HG03342 (cell line): ENCODE measurements around the gene RNF150.

ENCODE experiments used
- ATAC-seq: cut with Tn5 transposase; IDR thresholded peaks from one replicate; pipeline ENCODE4 v1.9.1; 2021; ENCODE audit warnings: mild to moderate bottlenecking, moderate library complexity; ENCODE audit not compliant: unreplicated experiment

The RNF150 gene

DNA sequence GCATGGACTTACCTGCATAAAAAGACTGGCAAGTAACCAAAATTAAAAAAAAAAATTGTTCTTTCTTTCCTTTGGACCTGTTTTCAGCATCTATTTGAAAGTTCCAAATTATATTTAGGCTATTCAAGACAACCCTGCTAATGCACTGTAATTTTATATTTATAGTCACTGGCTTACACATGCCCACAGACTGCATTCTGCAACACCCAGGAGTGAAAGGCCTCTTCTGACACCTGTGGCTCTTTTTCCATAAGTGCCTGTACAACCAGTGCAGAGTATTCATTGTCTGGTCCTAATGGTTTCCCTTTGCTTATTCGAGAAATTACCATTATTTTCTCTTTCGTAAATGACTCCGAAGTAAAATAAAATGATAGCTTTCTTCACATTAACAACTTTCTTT is 143.3 kb downstream of the RNF150 start:
- ATAC-seq = no peak

DNA sequence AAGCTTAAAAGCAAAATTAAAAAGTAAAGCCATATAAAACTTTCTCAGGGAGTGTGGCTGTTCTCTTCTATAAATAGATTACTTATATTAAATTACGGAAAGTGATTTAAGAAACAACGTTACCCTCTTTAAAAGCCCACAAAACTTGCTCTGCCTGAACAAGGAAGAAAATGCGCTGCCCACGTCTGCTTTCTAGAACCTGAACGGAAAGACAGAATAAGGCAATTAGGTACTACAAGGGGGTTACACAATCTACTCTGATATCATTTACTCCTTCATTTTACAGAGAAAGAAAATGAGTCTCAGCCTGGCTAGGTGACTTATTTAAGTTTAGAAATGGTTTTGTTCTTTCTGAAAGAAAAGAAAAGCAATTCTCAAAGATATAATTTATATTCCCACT is 147.2 kb downstream of the RNF150 start:
- no peak for ATAC-seq

- no peak for ATAC-seq
Observed at GRCh38 chr4:140982613-140983340, 150.5 kb downstream of the RNF150 start.

DNA sequence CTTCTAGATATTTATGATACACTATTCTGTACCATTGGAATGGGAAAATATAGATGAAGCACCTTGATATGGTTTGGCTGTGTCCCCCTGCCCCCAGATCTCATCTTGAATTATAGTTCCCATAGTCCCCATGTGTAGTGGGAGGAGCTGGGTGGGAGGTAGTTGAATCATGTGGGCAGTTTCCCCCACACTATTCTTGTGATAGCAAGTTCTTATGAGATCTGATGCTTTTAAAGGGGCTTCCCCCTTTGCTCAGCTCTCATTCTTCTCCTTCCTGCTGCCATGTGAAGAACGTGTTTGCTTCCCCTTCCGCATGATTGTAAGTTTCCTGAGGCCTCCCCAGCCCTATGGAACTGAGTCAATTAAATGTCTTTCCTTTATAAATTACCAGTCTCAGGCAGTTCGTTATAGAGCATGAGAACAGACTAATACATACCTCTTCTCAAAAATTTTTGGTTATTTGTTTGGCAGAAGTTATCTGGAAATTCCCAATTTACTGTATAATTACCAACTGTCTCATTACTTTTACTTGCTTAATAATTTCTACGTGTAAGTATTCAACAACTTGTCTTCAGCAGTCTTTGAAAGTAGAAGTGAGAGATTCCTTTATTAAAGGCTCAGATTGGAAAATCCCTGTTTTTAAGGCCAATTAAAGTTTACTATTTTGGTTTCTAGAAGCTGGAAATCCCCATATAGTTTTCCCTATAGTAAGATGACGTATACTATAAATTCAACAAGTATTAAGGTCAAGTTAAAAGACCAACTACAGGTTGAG is 152.7 kb downstream of the RNF150 start:
- ATAC-seq = no peak

GRCh38 chr4:140976768-140977167 is 156.5 kb downstream of the RNF150 start:
- no peak for ATAC-seq

GRCh38 chr4:140971077-140971792 is 162.0 kb downstream of the RNF150 start:
- no peak for ATAC-seq

- no peak for ATAC-seq
Observed at GRCh38 chr4:140969296-140969695, 164.0 kb downstream of the RNF150 start.

DNA sequence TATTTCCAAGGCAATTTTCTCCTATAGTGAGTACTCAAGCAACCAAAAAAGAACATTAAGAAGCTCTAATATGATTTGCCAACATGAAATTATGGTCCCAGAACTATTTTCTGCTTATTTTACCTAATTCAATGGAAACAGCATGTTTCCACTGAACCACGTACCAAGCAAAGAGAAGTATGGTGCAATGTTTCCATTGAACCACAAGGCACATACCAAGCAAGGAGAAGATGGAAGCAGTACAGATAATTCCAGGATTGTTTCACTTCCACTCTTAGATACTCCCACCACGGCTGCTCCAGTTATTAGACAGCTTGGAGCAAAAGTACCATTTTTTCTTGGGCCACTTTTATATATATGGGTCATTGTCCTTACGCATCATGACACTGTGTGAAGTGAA is 164.9 kb downstream of the RNF150 start:
- no peak for ATAC-seq

- no peak for ATAC-seq
Observed at GRCh38 chr4:140963883-140964282, 169.4 kb downstream of the RNF150 start.

DNA sequence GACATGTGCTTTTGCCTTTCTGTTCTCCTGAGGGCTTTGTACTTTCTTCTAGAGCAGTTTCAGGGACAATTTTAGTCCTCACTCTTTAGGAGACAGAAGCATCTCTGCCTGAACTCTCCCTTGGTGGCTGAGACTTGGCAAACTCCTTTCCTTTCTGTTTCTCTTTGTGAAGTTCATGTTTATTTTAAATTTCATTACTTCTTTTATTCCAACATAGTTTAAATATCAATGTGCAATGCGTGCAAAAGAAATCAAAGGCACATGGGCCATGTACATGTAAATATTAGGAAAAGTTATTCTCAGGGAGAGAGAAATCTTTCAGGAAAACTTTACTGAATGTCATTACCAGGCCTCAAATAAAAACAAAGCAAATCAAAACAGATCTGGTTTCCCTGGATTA is 177.6 kb downstream of the RNF150 start:
- ATAC-seq = no peak

- no peak for ATAC-seq
Observed at GRCh38 chr4:140952717-140953116, 180.6 kb downstream of the RNF150 start.

DNA sequence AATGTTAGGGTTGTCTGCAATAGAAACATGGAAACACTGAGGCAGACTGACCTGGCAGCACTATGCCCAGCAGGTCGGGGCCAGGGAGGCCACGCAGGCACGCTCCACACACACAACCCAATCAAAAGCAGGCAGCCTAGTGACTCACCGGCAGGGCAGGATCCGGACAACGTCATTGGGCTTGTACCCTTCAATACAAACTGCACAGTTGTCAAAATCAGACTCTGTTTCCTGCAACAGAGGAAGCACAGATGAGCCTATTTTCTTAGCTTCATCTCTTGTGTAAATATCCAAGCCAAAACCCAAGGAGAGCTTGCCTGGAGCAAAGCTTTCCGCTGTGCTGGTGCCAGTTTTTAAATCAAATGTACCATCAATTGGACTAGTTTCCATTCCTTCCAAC is 185.8 kb downstream of the RNF150 start:
- no peak for ATAC-seq

DNA sequence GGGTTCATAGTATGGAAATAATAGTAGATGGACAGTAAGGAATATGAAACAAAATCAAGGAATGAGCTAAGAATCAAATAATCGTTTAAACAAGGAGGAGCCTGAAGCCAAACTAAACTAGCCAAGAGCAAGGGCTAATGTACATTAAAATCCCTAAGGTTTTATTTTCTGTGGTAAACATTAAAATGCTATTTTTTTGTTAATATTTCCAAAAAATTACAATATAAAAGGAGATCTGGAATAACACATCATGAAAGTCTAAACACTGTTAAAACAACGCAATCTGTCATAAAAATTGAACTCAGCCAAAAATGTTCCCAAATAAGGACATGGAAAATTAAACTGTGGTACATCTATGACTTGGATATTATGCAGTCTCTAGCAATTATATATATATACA is 188.2 kb downstream of the RNF150 start:
- ATAC-seq = no peak

DNA sequence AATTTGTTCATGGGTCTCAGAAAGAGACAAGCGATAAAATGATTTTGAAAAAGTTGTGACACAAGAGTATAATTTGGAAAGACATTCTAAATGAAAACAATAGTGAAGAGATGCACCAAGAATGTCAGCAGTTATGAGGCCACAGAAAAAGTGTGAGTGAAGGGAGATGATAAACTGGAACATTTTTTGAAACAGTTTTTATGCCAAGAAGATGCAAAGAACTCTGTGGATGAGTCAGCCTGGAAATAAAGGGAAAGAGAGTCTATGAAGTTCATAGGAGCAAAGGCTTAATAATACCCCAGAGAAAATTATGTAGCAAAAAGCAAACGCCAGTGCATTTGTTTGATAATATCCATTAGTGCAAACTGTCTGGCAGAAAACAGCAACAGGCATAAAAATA is 188.7 kb downstream of the RNF150 start:
- no peak for ATAC-seq

DNA sequence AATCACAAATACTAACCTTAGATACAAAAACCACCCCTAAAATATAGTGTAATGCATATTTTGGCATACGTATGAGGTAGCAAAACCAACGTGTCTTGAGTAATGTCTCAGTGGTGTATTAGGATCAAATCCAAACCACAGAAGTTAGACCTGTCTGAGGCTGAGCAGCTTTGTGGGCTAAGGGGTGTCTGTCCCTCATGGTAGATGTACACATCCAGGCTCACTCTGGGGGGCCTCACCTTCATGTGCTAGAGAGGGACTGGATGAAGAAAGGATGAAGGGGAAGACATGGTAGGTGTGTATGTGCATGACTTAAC is 189.1 kb downstream of the RNF150 start:
- ATAC-seq = no peak

GRCh38 chr4:140943486-140944198 is 189.6 kb downstream of the RNF150 start:
- ATAC-seq = no peak

DNA sequence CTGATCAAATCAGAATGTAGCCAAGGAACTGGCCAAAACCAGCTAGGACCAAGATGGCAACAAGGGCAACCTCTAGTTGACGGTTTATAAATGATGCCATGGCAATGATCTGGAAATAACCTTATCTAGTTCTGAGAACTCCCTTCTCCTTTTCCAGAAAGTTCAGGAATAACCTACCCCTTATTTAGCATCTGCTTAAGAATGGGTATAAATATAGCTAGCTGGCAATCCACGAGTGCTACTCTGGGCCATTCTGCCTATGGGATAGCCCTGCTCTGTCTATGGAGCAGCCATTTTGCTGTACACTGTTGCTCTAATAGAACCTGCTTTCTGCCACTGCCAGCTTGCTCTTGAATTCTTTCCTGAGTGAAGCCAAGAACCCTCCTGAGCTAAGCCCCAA is 192.7 kb downstream of the RNF150 start:
- ATAC-seq = no peak

GRCh38 chr4:140937866-140938265 is 195.4 kb downstream of the RNF150 start:
- no peak for ATAC-seq

- ATAC-seq = no peak
Observed at GRCh38 chr4:140935254-140935653, 198.0 kb downstream of the RNF150 start.

- ATAC-seq = no peak
Observed at GRCh38 chr4:140932501-140933045, 200.7 kb downstream of the RNF150 start.

- ATAC-seq = no peak
Observed at GRCh38 chr4:140931911-140932310, 201.4 kb downstream of the RNF150 start.
